ENCODE measurements around the gene CHST12.

CHST12 gene

DNA sequence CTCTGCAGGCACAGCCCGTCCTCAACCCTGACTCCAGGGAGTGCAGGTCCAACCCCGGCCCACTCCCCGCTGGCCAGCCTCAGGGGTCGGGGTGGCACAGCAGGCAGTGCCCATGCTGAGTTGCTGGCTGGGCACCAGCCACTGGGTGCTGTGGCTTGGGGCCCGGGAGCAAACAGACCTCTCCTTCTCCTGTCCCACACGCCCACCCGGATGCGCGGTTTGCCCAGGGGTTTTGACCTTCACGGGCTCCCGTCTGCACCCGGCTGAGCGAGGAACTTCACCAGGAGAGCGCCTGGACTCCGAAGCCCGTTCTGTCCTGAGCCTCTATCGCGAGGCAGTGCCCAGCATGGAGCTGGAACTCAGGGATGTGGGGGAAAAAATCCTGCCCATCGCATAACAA, 75.4 kb downstream of the CHST12 start:
- no peak for DNase-seq (ENCODE audit: low read depth in 2 of 2)

DNA sequence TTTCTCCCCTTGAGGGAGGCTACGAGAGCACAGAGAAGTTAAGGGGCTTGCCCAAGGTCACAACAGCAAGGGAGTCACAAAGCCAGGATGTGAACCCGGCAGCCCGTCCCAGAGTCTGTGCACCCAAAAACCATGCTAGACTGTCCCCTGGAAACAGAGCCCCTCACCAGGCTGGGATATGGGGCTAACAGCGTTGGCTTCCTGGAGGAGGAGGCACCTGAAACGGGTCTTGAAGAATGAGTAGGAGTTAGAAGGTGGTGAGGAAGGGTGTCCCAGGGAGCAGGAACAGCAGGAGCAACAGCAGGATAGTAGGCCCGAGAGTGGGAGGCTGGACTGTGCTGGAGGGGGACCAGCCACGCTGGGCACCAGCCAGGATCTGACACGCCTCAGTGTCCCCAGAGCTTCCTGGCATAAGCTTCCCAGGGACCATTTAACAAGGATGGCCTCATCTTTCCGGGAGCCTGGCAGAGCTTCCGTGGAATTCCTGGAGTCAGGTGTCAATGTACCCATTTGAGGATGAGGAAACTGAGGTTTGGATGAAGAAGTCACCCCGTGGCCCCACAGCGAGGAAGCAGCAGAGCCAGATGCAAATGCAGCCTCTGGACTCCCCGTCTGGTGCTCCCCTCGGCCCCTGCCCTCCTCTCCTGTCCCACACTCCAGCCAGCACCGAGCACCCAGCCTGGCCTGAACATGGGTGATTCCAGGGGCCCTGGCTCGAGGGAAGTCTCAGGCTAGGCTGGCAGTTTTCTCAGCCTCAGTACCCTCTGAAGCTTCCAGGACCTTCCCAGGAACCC, 76.1 kb downstream of the CHST12 start:
- no peak for DNase-seq (ENCODE audit: low read depth in 2 of 2)

- DNase-seq (ENCODE audit: low read depth in 2 of 2): no peak
These were observed 76.6 kb downstream of the CHST12 start for GRCh38 chr7:2480070-2480408.

GRCh38 chr7:2481195-2481594, 77.8 kb downstream of the CHST12 start:
- DNase-seq (ENCODE audit: low read depth in 2 of 2): no peak

GRCh38 chr7:2482725-2483451, 79.5 kb downstream of the CHST12 start:
- no peak for DNase-seq (ENCODE audit: low read depth in 2 of 2)

DNA sequence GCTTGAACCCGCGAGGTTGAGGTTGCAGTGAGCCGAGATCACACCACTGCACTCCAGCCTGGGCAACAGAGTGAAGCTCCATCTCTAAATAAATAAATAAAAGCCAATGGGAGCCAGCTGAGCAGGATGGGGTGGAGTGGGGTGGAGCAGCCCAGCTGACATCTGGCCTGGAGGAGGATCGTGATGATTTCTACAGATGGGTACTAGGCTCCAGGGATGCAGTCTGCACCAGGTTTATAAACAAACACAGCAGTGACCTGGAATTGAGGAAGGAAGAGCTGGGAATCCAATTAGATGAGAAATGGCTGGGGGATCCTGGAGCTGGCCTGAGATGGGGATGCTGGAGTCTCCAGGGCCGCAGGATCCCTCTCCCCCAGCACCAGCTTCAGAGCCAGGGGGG, 80.1 kb downstream of the CHST12 start:
- DNase-seq (ENCODE audit: low read depth in 2 of 2): no peak

GRCh38 chr7:2484868-2485267, 81.5 kb downstream of the CHST12 start:
- no peak for DNase-seq (ENCODE audit: low read depth in 2 of 2)

DNA sequence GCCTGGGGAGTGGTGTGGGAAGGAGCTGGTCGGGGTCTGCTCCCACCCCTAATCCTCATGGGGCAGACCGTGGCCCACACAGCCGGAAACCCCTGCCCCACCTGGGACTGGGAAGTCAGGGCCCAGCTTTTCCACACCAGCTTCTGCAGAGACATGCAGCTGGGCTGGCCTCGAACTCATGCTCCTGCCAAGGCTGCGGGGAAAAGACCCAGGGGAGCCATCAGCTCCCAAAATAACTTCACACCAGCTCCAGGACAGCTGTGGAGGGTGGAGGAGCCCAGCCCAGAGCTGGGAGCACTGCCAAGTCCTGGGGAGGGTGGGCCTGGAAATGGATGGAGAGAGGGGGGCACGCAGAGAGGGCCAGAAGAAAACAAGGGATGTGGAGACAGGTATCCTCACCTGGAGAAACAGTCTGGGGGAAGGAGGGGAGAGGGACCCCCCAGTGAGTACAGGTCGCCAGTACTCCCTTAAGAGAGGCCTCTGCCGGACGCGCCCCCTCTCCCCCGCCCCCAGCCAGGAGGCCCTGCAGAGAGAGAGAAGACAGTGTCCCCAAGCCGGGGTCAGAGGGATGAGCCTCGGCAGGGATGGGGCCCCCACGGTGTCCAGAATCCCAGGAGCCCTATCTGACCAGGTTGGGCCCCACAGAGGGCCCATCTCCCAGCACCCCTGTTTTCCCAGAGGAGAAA, 84.3 kb downstream of the CHST12 start:
- DNase-seq (ENCODE audit: low read depth in 2 of 2): no peak

GRCh38 chr7:2488272-2488645, 84.8 kb downstream of the CHST12 start:
- DNase-seq (ENCODE audit: low read depth in 2 of 2): no peak

DNA sequence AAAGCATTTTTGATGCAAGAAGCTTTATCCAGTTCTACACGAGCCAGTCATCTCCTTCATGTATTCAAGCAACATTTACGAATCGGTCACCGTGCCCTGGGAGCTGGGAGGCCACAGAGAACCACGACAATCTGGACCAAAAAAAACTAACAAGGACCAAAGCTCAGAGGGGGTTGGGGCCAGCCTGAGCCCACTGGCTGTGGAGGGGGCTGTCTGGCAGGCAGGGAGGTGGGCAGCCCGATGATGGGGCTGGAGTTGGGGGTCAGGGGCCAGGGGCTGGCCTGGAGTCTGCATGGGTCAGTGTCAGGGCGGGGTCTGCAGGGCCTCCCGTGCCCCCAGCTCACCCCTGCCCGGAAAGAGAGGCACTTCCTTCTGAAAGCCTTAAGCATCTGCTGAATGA, 85.3 kb downstream of the CHST12 start:
- DNase-seq (ENCODE audit: low read depth in 2 of 2): no peak

DNA sequence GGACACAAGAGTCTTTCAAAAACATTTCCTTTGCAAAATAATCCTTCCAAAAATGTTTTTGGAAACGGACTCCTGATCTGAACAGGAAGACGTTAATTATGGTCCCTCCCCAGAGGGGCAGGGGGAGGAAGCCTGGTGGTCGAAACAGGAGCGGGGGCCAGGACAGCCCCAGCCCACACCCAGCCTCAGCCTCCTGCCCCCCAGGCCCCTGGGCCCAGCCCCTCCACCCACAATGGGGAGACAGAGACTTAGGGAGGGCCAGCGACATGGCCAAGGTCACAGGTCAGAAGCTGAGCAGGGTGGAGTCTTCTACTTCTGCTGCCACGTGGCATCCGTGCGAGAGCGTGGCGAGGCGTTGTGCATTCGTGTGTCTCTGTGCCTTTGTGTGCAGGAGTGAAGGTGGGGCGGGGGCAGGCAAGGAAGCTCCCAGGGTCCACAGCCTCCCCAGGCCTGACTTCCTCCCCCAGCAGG, 86.8 kb downstream of the CHST12 start:
- no peak for DNase-seq (ENCODE audit: low read depth in 2 of 2)

- DNase-seq (ENCODE audit: low read depth in 2 of 2): no peak
These were observed 88.6 kb downstream of the CHST12 start for GRCh38 chr7:2492038-2492437.

DNA sequence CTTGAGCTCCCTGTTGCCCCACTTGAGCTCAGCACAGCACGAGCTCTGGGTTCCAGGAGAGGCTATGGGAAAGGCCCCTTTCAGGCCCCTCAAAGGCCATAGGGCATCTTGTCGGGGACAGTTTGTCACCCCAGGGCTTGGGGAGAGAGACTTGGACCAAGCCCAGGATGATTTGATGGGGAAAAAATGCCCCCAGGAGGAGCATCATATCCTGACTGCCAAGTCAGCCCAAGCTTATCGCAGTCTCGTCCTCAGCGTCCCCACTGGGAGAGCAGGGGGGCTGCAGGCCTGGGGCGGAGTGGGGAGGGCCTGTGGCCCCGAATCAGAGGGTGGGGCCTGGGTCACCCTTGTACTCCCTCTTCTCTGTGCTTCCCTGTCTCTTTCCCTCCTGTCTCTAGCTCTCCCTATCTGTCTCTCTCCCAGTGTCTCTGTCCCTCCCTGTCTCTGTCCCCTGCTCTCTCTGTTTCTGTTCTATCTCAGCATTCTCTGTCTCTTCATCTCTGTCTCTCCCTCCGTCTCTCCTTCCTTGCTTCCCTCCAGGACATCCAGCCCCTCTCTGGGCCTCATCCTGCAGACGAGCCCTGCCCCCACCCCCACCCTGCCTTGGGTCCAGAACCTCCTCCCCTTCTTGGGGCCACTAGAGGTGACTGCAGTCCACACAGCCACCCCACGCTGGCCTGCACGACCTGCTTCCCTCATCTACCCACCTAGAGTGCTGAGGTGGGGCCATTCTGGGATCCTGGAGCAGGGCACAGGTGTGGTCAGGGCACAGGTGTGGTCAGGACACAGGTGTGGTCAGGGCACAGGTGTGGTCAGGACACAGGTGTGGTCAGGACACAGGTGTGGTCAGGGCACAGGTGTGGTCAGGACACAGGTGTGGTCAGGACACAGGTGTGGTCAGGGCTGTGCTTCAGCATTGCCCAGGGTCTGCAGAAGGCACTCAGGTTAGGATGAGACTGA, 90.1 kb downstream of the CHST12 start:
- DNase-seq (ENCODE audit: low read depth in 2 of 2): no peak

- no peak for DNase-seq (ENCODE audit: low read depth in 2 of 2)
These were observed 91.0 kb downstream of the CHST12 start for GRCh38 chr7:2494191-2495130.

DNA sequence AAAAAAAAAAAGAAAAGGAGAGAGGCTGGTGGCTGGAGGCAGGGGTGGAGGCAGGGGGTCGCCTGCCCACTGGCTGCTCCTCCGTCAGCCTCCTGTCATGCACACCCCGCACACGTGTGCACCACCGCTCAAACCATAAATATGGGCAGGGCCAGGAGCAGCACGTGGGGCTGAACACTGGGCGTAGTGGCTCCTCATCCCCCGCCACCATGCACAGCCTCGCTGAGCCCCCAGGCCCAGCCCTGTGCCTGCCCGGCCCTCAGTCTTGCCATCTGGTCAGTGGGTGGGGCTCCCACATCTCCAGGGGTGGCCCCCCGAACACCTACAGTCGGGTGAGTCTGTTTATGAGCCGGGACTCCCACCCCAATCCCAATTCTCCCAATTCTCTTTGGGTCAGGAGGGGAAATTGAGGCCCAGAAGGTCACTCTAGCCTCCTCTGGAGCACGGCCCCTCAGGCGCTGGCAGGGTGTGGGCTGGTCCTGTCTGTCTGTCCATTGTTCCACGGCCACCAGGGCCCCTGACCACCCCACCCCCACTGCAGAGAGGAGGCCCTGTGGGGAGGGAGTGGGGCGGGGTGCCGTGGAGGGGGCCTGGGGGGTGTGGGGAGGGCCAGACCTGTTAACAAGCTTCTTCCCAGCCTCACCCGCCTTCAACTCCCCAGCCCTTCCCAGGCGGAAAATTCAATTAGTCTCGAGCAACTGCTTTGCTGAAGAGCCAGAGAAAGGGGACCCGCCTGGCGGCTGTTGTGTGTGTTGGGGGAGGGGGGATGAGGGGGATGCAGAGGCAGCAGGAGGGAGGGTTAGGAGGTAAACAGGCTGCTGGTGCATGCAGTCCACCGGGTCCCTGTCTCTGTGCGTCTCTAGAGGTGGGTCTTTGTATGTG, 92.2 kb downstream of the CHST12 start:
- no peak for DNase-seq (ENCODE audit: low read depth in 2 of 2)

DNA sequence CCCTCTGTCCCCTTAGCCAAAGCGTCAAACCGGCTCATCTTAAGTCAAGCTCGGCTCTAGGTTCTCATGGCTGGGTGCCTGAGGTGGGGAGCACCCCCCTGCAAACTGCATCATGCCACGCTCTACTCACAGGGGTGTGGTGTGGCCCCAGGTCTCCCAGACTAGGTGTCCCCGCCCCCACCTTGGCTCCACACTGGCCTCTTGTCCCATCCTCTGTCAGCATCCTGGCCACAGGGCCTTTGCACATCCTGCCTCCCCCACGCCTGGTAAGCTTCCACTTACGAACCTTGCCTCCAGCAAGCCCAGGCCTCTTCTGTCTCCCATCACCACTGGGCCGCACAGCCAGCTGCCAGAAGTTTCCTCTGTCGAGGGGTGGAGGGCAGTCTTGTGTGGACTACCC, 93.0 kb downstream of the CHST12 start:
- DNase-seq (ENCODE audit: low read depth in 2 of 2): no peak

GRCh38 chr7:2497065-2497464, 93.7 kb downstream of the CHST12 start:
- no peak for DNase-seq (ENCODE audit: low read depth in 2 of 2)

DNA sequence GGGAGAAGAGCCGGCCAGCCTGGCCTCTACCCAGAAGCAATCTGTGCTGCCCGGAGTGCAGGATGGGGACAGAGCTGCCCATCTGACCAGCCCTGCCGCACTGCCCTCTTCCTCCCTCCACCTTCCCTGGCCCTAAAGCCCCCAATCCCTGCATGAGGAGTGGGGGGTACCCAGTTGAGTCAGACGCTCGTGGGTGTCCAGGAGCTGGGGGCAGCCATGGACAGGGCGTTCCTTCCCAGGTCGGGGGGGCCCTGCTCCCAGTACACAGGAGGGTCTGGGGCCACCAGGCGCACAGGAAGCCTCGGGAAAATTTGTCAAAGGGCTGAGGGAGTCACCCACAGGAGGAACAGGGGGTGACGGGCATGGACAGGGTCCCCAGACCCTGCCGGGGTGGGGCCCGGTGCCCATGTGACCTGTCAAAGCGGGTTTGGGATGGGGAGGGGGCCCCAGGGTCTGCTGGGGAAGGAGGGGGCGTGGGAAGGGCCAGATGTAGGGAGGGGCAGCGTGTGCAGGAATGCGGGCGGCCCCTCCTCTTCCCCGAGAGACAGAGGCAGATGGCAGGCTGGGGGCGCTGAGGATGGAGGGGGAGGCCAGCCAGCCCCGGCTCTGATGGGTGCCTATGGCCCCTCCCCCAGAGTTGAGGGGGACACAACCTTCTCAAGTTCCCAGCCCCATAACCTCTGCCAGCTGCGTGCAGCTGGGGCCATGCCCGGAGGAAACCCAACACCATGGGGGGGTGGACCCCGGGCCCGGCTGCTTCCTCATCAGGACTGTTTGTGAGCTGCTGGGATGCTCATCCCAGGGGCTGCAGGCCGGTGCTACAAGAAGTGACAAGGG, 94.3 kb downstream of the CHST12 start:
- no peak for DNase-seq (ENCODE audit: low read depth in 2 of 2)

All from stimulated activated CD8-positive, alpha-beta memory T cell treated with anti-CD3 and anti-CD28 coated beads, Interleukin-2, amount 100 ng/mL, for 1 hour (primary cell).